ENCODE results near the gene SNX18.

Gene SNX18

GRCh38 chr5:54580997-54581811, 63.6 kb downstream of the SNX18 start:
- no peak for DNase-seq (ENCODE audit: low read depth)

GRCh38 chr5:54581831-54582548, 64.4 kb downstream of the SNX18 start:
- no peak for DNase-seq (ENCODE audit: low read depth)

- DNase-seq (ENCODE audit: low read depth), result no peak
Observed at GRCh38 chr5:54586336-54586735, 68.8 kb downstream of the SNX18 start.

- DNase-seq (ENCODE audit: low read depth), result no peak
Observed at GRCh38 chr5:54589786-54590185, 72.2 kb downstream of the SNX18 start.

- DNase-seq (ENCODE audit: low read depth), result no peak
Observed at GRCh38 chr5:54590824-54591223, 73.3 kb downstream of the SNX18 start.

GRCh38 chr5:54593779-54594178, 76.2 kb downstream of the SNX18 start:
- DNase-seq (ENCODE audit: low read depth), result no peak

- DNase-seq (ENCODE audit: low read depth), result no peak
Observed at GRCh38 chr5:54594181-54594580, 76.6 kb downstream of the SNX18 start.

GRCh38 chr5:54595721-54596120, 78.2 kb downstream of the SNX18 start:
- DNase-seq (ENCODE audit: low read depth), result no peak

Data from activated T-cell treated with anti-CD3 and anti-CD28 coated beads for 48 hours (primary cell).